ENCODE measurements around the gene HP.
"Not testable (repeated sequence)": the region's sequence is repeated elsewhere in the genome, so short reads cannot be mapped to it uniquely, and the experiment has no call there.

The HP gene

GRCh38 chr16:72054254-72054847 is at the start of gene HP:
TSS of gene HP (plus strand) at chr16:72054505. CDS start at chr16:72054653, 148 bp downstream.
- not testable (repeated sequence) for TF ChIP-seq GATA3, GATA2 (IDR thresholded peaks at IDR 0.05; ENCODE audit: low read depth, low read length)

GRCh38 chr16:72008424-72009216 is 45.7 kb upstream of the HP start, which contains the start of gene DHODH:
TSS of gene DHODH (plus strand) at chr16:72008744. CDS start at chr16:72008765, 21 bp downstream.
- TF ChIP-seq GATA2 (IDR thresholded peaks at IDR 0.05; ENCODE audit: low read depth, low read length) = no peak
- no peak for TF ChIP-seq GATA3 (IDR thresholded peaks at IDR 0.05; ENCODE audit: low read depth, low read length)

GRCh38 chr16:72009779-72010178 is 44.5 kb upstream of the HP start:
- no peak for TF ChIP-seq GATA2 (IDR thresholded peaks at IDR 0.05; ENCODE audit: low read depth, low read length)
- TF ChIP-seq GATA3 (IDR thresholded peaks at IDR 0.05; ENCODE audit: low read depth, low read length) = no peak

- TF ChIP-seq GATA3 (IDR thresholded peaks at IDR 0.05; ENCODE audit: low read depth, low read length) (no peak), GATA2 (IDR thresholded peaks at IDR 0.05; ENCODE audit: low read depth, low read length) (no peak)
Observed at GRCh38 chr16:72012607-72013006, 41.7 kb upstream of the HP start.

GRCh38 chr16:72013389-72013788 is 40.9 kb upstream of the HP start:
- TF ChIP-seq GATA3 (IDR thresholded peaks at IDR 0.05; ENCODE audit: low read depth, low read length) = no peak
- TF ChIP-seq GATA2 (IDR thresholded peaks at IDR 0.05; ENCODE audit: low read depth, low read length) = no peak

GRCh38 chr16:72013888-72014581 is 40.3 kb upstream of the HP start:
- TF ChIP-seq GATA3 (IDR thresholded peaks at IDR 0.05; ENCODE audit: low read depth, low read length) = no peak
- TF ChIP-seq GATA2 (IDR thresholded peaks at IDR 0.05; ENCODE audit: low read depth, low read length) = no peak

- TF ChIP-seq GATA3 (IDR thresholded peaks at IDR 0.05; ENCODE audit: low read depth, low read length) (no peak), GATA2 (IDR thresholded peaks at IDR 0.05; ENCODE audit: low read depth, low read length) (no peak)
Observed at GRCh38 chr16:72014675-72015074, 39.6 kb upstream of the HP start.

- TF ChIP-seq GATA2 (IDR thresholded peaks at IDR 0.05; ENCODE audit: low read depth, low read length) (no peak), GATA3 (IDR thresholded peaks at IDR 0.05; ENCODE audit: low read depth, low read length) (no peak)
Observed at GRCh38 chr16:72015124-72015523, 39.2 kb upstream of the HP start.

GRCh38 chr16:72018470-72018869 is 35.8 kb upstream of the HP start:
- TF ChIP-seq GATA2 (IDR thresholded peaks at IDR 0.05; ENCODE audit: low read depth, low read length) (no peak), GATA3 (IDR thresholded peaks at IDR 0.05; ENCODE audit: low read depth, low read length) (no peak)

- TF ChIP-seq GATA2 (IDR thresholded peaks at IDR 0.05; ENCODE audit: low read depth, low read length) (no peak), GATA3 (IDR thresholded peaks at IDR 0.05; ENCODE audit: low read depth, low read length) (no peak)
Observed at GRCh38 chr16:72021043-72021442, 33.3 kb upstream of the HP start.

- TF ChIP-seq GATA2 (IDR thresholded peaks at IDR 0.05; ENCODE audit: low read depth, low read length) = no peak
- no peak for TF ChIP-seq GATA3 (IDR thresholded peaks at IDR 0.05; ENCODE audit: low read depth, low read length)
Observed at GRCh38 chr16:72022127-72022526, 32.2 kb upstream of the HP start.

- TF ChIP-seq GATA2 (IDR thresholded peaks at IDR 0.05; ENCODE audit: low read depth, low read length) (no peak), GATA3 (IDR thresholded peaks at IDR 0.05; ENCODE audit: low read depth, low read length) (no peak)
Observed at GRCh38 chr16:72023962-72024361, 30.3 kb upstream of the HP start.

- TF ChIP-seq GATA2 (IDR thresholded peaks at IDR 0.05; ENCODE audit: low read depth, low read length) (no peak), GATA3 (IDR thresholded peaks at IDR 0.05; ENCODE audit: low read depth, low read length) (no peak)
Observed at GRCh38 chr16:72024862-72025382, 29.4 kb upstream of the HP start.

GRCh38 chr16:72025404-72026114 is 28.7 kb upstream of the HP start:
- no peak for TF ChIP-seq GATA3 (IDR thresholded peaks at IDR 0.05; ENCODE audit: low read depth, low read length)
- no peak for TF ChIP-seq GATA2 (IDR thresholded peaks at IDR 0.05; ENCODE audit: low read depth, low read length)

Measured in SH-SY5Y (cell line).